ENCODE results near the gene OR2A7.
"Not testable (repeated sequence)": the region's sequence is repeated elsewhere in the genome, so short reads cannot be mapped to it uniquely, and the experiment has no call there.

- not testable (repeated sequence) for TF ChIP-seq ZFP3 (tag by site-specific recombination; IDR thresholded peaks at IDR 0.05; ENCODE audit: low read depth); ZNF501 (tag by site-specific recombination; IDR thresholded peaks at IDR 0.05); CTCF (tag by site-specific recombination; IDR thresholded peaks at IDR 0.05); SCRT1 (tag by site-specific recombination; IDR thresholded peaks at IDR 0.05; ENCODE audit: borderline replicate concordance); ZNF660 (tag by site-specific recombination; IDR thresholded peaks at IDR 0.05)
Observed at GRCh38 chr7:144238530-144239082, 26.0 kb downstream of the OR2A7 start.
